Activated T-cell treated with anti-CD3 and anti-CD28 coated beads, Interleukin-2, amount 50 U/mL, for 4 hours (primary cell): ENCODE measurements around the gene POLR1C. TPM values are rescaled to one million over a fixed set of nuclear protein-coding genes. Genes with fewer than 3 reads are reported as not detected.
"Not testable (repeated sequence)": the region's sequence is repeated elsewhere in the genome, so short reads cannot be mapped to it uniquely, and the experiment has no call there.

Experiments used
- ATAC-seq, 2 donors: fragments of 200-7000 bp; cut with Tn5 transposase; one replicate each; pipeline ENCODE4 v1.10.0; 2021
- DNase-seq: peaks from one replicate; pipeline ENCODE4 v3.0.0-alpha.2; 2020
- H3K27me3 Mint-ChIP-seq: one replicate; pipeline ENCODE4 v1.8.0; 2021; ENCODE audit warnings: low read depth, mixed read lengths
- H3K36me3 Mint-ChIP-seq: one replicate; pipeline ENCODE4 v1.8.0; 2022; ENCODE audit warnings: mixed read lengths; ENCODE audit not compliant: insufficient read depth
- H3K4me1 Mint-ChIP-seq: one replicate; pipeline ENCODE4 v1.8.0; 2021; ENCODE audit warnings: low read depth, mixed read lengths
- H3K4me3 Mint-ChIP-seq: one replicate; pipeline ENCODE4 v1.8.0; 2021; ENCODE audit warnings: mild to moderate bottlenecking, moderate library complexity, mixed read lengths
- H3K9me3 Mint-ChIP-seq: one replicate; pipeline ENCODE4 v1.8.0; 2021; ENCODE audit warnings: mixed read lengths
- total RNA-seq, 3 donors: library from RNA; stranded (reverse); gene quantifications; one replicate each; pipeline ENCODE4 v1.2.1, GENCODE V29; 2021

The POLR1C gene, protein sequence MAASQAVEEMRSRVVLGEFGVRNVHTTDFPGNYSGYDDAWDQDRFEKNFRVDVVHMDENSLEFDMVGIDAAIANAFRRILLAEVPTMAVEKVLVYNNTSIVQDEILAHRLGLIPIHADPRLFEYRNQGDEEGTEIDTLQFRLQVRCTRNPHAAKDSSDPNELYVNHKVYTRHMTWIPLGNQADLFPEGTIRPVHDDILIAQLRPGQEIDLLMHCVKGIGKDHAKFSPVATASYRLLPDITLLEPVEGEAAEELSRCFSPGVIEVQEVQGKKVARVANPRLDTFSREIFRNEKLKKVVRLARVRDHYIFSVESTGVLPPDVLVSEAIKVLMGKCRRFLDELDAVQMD
- total RNA-seq = 100 to 1,000 TPM; 192 to 231 (median 200) TPM

- peaks cover 32% of the 10 kb centered on the region for H3K36me3 Mint-ChIP-seq
- no peak within 1 kb of the TSS for H3K4me3 Mint-ChIP-seq
- H3K9me3 Mint-ChIP-seq = no peaks in the 10 kb centered on the region
- DNase-seq (peak; percentile 96), ATAC-seq (peak; percentile 89 to 92)
- peaks cover 33% of the 10 kb centered on the region for H3K4me1 Mint-ChIP-seq
- H3K27me3 Mint-ChIP-seq = no peaks in the 10 kb centered on the region
These were observed at the start of gene POLR1C, which contains the start of gene YIPF3 for GRCh38 chr6:43516697-43517504. POLR1C (plus strand) TSS chr6:43517089; CDS start chr6:43517110, 21 bp downstream. YIPF3 (minus strand) TSS chr6:43516926; CDS start chr6:43516807, 119 bp downstream.

DNA sequence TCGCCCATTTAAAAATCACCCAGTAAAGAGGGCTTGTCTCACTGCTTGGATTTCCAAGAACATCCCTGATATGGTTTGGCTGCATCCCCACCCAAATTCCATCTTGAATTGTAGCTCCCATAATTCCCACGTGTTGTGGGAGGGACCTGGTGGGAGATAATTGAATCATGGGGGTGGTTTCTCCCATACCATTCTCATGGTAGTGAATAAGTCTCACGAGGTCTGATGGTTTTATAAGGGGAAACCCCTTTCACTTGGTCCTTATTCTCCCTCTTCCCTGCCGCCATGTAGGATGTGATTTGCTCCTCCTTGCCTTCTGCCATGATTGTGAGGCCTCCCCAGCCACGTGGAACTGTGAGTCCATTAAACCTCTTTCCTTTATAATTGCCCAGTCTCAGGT is 49.6 kb upstream of the POLR1C start:
- H3K4me1 Mint-ChIP-seq, H3K36me3 Mint-ChIP-seq, DNase-seq, H3K9me3 Mint-ChIP-seq, H3K4me3 Mint-ChIP-seq, ATAC-seq: not testable (repeated sequence)
- H3K27me3 Mint-ChIP-seq = peaks cover 34% of the 10 kb centered on the region

DNA sequence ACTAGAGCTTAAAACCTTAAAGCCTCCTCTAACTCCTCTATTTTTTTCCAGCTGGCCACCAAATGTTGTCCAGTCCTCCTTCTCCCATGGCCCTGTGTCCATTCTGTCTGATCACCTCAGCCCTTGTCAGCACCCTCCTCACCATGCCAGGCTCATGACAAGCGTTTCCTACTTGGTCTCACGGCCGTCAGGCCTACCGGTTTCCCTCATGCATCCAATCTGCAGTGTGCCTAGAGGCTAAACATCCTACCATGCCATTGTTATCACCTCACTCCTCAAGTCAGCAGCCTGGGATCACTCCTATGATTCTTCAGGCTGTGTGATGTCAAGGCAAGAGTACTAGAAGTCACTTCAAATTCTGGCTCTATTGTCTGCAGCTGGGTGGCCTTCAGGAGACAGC is 49.1 kb upstream of the POLR1C start:
- ATAC-seq (no peak), DNase-seq (no peak)
- Mint-ChIP-seq H3K4me1 (no peaks in the 10 kb centered on the region), H3K27me3 (peaks cover 29% of the 10 kb centered on the region), H3K36me3 (no peaks in the 10 kb centered on the region), H3K4me3 (no peak overlapping the region), H3K9me3 (no peaks in the 10 kb centered on the region)

GRCh38 chr6:43468240-43468639 is 48.6 kb upstream of the POLR1C start:
- Mint-ChIP-seq H3K27me3 (peaks cover 27% of the 10 kb centered on the region), H3K4me3 (no peak overlapping the region), H3K36me3 (no peaks in the 10 kb centered on the region), H3K4me1 (no peaks in the 10 kb centered on the region), H3K9me3 (no peaks in the 10 kb centered on the region)
- DNase-seq = no peak
- ATAC-seq = no peak

GRCh38 chr6:43468748-43469681 is 47.9 kb upstream of the POLR1C start:
- peaks cover 27% of the 10 kb centered on the region for H3K27me3 Mint-ChIP-seq
- no peaks in the 10 kb centered on the region for H3K36me3 Mint-ChIP-seq
- H3K9me3 Mint-ChIP-seq = no peaks in the 10 kb centered on the region
- ATAC-seq = no peak
- H3K4me3 Mint-ChIP-seq = no peak overlapping the region
- no peak for DNase-seq
- no peaks in the 10 kb centered on the region for H3K4me1 Mint-ChIP-seq

- H3K4me1 Mint-ChIP-seq = no peaks in the 10 kb centered on the region
- H3K4me3 Mint-ChIP-seq = no peak overlapping the region
- DNase-seq = no peak
- H3K9me3 Mint-ChIP-seq = no peaks in the 10 kb centered on the region
- H3K27me3 Mint-ChIP-seq = peaks cover 24% of the 10 kb centered on the region
- no peaks in the 10 kb centered on the region for H3K36me3 Mint-ChIP-seq
- no peak for ATAC-seq
These were observed 46.9 kb upstream of the POLR1C start for GRCh38 chr6:43469947-43470346.

DNA sequence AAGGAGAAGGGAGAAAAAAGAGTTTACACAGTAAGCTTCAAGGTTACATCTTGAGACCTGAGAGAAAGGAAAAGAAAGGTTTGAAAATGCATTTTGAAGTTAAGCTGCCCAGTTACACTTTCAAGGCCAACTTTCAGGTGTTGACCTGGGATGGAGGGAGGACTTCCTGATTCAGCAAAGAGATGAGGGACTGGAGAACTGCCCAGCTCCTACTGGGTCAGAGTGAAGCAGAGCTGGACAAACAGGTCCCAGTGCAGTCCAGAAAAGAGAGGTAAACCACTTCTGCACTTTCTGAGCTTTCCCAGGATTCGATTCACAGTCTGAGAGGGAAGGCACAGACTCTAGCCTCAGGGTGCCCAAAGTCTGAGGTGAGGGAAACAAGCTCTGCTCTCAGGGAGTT is 45.5 kb upstream of the POLR1C start:
- DNase-seq (no peak), ATAC-seq (no peak)
- Mint-ChIP-seq H3K4me1 (no peaks in the 10 kb centered on the region), H3K4me3 (no peak overlapping the region), H3K9me3 (no peaks in the 10 kb centered on the region), H3K27me3 (peaks cover 20% of the 10 kb centered on the region), H3K36me3 (no peaks in the 10 kb centered on the region)

DNA sequence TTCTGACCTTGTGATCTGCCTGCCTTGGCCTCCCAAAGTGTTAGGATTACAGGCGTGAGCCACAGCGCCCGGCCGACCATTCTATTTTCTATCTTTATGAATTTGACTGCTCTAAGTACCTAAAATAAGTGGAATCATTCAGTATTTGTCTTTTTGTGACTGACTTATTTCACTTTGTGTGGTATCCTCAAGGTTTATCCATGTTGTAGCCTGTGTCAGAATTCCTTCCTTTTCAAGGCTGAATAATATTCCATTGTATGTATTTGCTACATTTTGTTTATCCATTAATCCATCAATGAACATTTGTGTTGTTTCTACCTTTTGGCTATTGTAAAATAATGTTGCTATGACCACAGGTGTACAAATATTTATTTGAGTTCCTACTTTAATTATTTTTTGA is 44.4 kb upstream of the POLR1C start:
- Mint-ChIP-seq H3K9me3 (no peaks in the 10 kb centered on the region), H3K27me3 (peaks cover 13% of the 10 kb centered on the region), H3K4me3 (no peak overlapping the region), H3K4me1 (peaks cover 10% of the 10 kb centered on the region), H3K36me3 (no peaks in the 10 kb centered on the region)
- ATAC-seq = no peak
- DNase-seq = no peak

DNA sequence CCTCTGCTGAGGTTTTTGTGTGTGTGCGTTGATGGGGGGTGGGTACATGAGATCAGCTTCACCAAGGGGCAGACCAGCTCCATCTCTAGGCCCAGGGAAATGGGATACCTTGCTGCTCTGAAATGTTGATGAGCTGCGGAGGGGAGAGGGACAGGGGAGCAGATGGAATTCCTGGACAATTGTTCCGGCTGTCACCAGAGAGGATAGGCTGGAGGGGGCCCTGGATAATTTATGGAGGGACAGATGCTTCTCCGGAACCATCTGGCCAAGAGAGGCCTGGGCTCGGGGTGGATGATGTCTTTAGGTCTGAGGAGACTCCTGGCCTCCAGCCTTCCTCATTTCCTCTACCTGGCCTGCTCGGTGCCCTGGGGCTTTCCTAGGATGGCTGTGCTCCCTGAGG is 41.4 kb upstream of the POLR1C start:
- Mint-ChIP-seq H3K27me3 (no peaks in the 10 kb centered on the region), H3K36me3 (peaks cover 2% of the 10 kb centered on the region), H3K4me3 (no peak overlapping the region), H3K9me3 (no peaks in the 10 kb centered on the region), H3K4me1 (peaks cover 34% of the 10 kb centered on the region)
- ATAC-seq (no peak), DNase-seq (no peak)

- DNase-seq (no peak), ATAC-seq (no peak)
- Mint-ChIP-seq H3K4me1 (peaks cover 37% of the 10 kb centered on the region), H3K4me3 (peak overlapping the region; percentile 97), H3K27me3 (no peaks in the 10 kb centered on the region), H3K9me3 (no peaks in the 10 kb centered on the region), H3K36me3 (peaks cover 4% of the 10 kb centered on the region)
These were observed 40.1 kb upstream of the POLR1C start for GRCh38 chr6:43476746-43477145.

- H3K9me3 Mint-ChIP-seq = no peaks in the 10 kb centered on the region
- peaks cover 44% of the 10 kb centered on the region for H3K4me1 Mint-ChIP-seq
- H3K4me3 Mint-ChIP-seq = peak within 1 kb of the TSS; percentile 97
- H3K27me3 Mint-ChIP-seq = no peaks in the 10 kb centered on the region
- ATAC-seq (peak; percentile 100), DNase-seq (peak; percentile 98)
- H3K36me3 Mint-ChIP-seq = peaks cover 9% of the 10 kb centered on the region
These were observed 39.5 kb upstream of the POLR1C start, which contains the start of gene TJAP1 for GRCh38 chr6:43477235-43478007. TJAP1 (plus strand) TSS chr6:43477570; CDS start chr6:43499002, 21,432 bp downstream.

GRCh38 chr6:43478008-43478372 is 38.9 kb upstream of the POLR1C start:
- DNase-seq (no peak), ATAC-seq (no peak)
- no peaks in the 10 kb centered on the region for H3K27me3 Mint-ChIP-seq
- H3K4me3 Mint-ChIP-seq = peak overlapping the region; percentile 97
- peaks cover 11% of the 10 kb centered on the region for H3K36me3 Mint-ChIP-seq
- H3K9me3 Mint-ChIP-seq = no peaks in the 10 kb centered on the region
- H3K4me1 Mint-ChIP-seq = peaks cover 45% of the 10 kb centered on the region

GRCh38 chr6:43481075-43481474 is 35.8 kb upstream of the POLR1C start:
- H3K27me3 Mint-ChIP-seq = no peaks in the 10 kb centered on the region
- ATAC-seq (no peak), DNase-seq (no peak)
- H3K4me1 Mint-ChIP-seq = peaks cover 48% of the 10 kb centered on the region
- no peaks in the 10 kb centered on the region for H3K9me3 Mint-ChIP-seq
- H3K4me3 Mint-ChIP-seq = no peak overlapping the region
- H3K36me3 Mint-ChIP-seq = peaks cover 11% of the 10 kb centered on the region
